ENCODE measurements around the gene MAB21L1. TPM values are rescaled to one million over a fixed set of nuclear protein-coding genes. Genes with fewer than 3 reads are reported as not detected.

Gene MAB21L1
- polyA plus RNA-seq, 1 donor from 2014 or later, result 0.07 TPM

DNA sequence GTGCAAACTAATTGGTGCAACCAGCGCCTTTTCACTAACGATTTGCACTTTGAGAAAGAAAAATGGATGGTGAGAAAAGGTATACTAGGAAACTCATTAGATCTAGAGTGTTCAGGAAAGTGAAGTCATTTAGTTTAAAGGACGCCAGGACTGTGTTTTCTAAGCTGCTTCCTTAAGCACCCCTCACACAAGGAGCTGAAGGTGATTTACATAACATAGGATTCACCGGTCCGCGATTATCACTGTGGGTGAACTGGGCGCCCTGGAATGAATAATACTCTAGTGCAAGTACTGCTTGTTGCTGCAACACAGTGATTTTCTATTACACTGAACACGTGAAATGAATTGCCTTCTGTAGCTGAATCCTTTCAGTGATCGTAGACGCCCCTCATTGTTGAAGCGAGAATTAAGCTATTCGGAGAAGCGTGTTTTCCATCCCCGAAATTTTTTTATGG, 2.6 kb upstream of the MAB21L1 start:
- H3F3A ChIP-seq (ENCODE audit: insufficient read depth, low read length, poor library complexity, severe bottlenecking), result no peaks in the 10 kb centered on the region
- H3K4me3 ChIP-seq (ENCODE audit: low read length), result no peak overlapping the region
- no peaks in the 10 kb centered on the region for H3K79me2 ChIP-seq (replicated peaks; ENCODE audit: insufficient read depth, low read length)
- no peak overlapping the region for H3K9ac ChIP-seq (ENCODE audit: low read length)
- H4K20me1 ChIP-seq (ENCODE audit: insufficient read depth), result peaks cover 21% of the 10 kb centered on the region
- H3K36me3 ChIP-seq (ENCODE audit: insufficient read depth, low read length), result no peaks in the 10 kb centered on the region
- H3K27ac ChIP-seq (ENCODE audit: low read length), result no peak overlapping the region
- no peaks in the 10 kb centered on the region for H3K9me3 ChIP-seq (ENCODE audit: low read length)
- TF ChIP-seq, protein P1, sequence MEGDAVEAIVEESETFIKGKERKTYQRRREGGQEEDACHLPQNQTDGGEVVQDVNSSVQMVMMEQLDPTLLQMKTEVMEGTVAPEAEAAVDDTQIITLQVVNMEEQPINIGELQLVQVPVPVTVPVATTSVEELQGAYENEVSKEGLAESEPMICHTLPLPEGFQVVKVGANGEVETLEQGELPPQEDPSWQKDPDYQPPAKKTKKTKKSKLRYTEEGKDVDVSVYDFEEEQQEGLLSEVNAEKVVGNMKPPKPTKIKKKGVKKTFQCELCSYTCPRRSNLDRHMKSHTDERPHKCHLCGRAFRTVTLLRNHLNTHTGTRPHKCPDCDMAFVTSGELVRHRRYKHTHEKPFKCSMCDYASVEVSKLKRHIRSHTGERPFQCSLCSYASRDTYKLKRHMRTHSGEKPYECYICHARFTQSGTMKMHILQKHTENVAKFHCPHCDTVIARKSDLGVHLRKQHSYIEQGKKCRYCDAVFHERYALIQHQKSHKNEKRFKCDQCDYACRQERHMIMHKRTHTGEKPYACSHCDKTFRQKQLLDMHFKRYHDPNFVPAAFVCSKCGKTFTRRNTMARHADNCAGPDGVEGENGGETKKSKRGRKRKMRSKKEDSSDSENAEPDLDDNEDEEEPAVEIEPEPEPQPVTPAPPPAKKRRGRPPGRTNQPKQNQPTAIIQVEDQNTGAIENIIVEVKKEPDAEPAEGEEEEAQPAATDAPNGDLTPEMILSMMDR (IDR thresholded peaks at IDR 0.05; ENCODE audit: poor library complexity, severe bottlenecking), result no peak
- TF ChIP-seq EZH2 (IDR thresholded peaks at IDR 0.05; ENCODE audit: borderline replicate concordance, insufficient read depth, low read length, poor library complexity, severe bottlenecking) (no peak), MXI1 (conservative IDR thresholded peaks at IDR 0.05; ENCODE audit: poor library complexity, severe bottlenecking) (no peak), RAD21 (conservative IDR thresholded peaks at IDR 0.05) (no peak), TAF1 (IDR thresholded peaks at IDR 0.05; ENCODE audit: low read depth) (no peak), SMC3 (conservative IDR thresholded peaks at IDR 0.05; ENCODE audit: poor library complexity) (no peak), EP300 (conservative IDR thresholded peaks at IDR 0.05; ENCODE audit: poor library complexity, severe bottlenecking) (no peak), POLR2AphosphoS5 (IDR thresholded peaks at IDR 0.05) (no peak)
- TF ChIP-seq, protein P2, sequence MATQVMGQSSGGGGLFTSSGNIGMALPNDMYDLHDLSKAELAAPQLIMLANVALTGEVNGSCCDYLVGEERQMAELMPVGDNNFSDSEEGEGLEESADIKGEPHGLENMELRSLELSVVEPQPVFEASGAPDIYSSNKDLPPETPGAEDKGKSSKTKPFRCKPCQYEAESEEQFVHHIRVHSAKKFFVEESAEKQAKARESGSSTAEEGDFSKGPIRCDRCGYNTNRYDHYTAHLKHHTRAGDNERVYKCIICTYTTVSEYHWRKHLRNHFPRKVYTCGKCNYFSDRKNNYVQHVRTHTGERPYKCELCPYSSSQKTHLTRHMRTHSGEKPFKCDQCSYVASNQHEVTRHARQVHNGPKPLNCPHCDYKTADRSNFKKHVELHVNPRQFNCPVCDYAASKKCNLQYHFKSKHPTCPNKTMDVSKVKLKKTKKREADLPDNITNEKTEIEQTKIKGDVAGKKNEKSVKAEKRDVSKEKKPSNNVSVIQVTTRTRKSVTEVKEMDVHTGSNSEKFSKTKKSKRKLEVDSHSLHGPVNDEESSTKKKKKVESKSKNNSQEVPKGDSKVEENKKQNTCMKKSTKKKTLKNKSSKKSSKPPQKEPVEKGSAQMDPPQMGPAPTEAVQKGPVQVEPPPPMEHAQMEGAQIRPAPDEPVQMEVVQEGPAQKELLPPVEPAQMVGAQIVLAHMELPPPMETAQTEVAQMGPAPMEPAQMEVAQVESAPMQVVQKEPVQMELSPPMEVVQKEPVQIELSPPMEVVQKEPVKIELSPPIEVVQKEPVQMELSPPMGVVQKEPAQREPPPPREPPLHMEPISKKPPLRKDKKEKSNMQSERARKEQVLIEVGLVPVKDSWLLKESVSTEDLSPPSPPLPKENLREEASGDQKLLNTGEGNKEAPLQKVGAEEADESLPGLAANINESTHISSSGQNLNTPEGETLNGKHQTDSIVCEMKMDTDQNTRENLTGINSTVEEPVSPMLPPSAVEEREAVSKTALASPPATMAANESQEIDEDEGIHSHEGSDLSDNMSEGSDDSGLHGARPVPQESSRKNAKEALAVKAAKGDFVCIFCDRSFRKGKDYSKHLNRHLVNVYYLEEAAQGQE (IDR thresholded peaks at IDR 0.05; ENCODE audit: borderline replicate concordance), result no peak
- peaks cover 87% of the 10 kb centered on the region for H3K27me3 ChIP-seq (ENCODE audit: insufficient read depth, low read depth, low read length)
- no peak overlapping the region for H3K4me2 ChIP-seq (ENCODE audit: low read length)
- H3K9me2 ChIP-seq (ENCODE audit: insufficient read depth, low read length), result no peaks in the 10 kb centered on the region
- no peak overlapping the region for H2AFZ ChIP-seq (ENCODE audit: low read depth, low read length)

DNA sequence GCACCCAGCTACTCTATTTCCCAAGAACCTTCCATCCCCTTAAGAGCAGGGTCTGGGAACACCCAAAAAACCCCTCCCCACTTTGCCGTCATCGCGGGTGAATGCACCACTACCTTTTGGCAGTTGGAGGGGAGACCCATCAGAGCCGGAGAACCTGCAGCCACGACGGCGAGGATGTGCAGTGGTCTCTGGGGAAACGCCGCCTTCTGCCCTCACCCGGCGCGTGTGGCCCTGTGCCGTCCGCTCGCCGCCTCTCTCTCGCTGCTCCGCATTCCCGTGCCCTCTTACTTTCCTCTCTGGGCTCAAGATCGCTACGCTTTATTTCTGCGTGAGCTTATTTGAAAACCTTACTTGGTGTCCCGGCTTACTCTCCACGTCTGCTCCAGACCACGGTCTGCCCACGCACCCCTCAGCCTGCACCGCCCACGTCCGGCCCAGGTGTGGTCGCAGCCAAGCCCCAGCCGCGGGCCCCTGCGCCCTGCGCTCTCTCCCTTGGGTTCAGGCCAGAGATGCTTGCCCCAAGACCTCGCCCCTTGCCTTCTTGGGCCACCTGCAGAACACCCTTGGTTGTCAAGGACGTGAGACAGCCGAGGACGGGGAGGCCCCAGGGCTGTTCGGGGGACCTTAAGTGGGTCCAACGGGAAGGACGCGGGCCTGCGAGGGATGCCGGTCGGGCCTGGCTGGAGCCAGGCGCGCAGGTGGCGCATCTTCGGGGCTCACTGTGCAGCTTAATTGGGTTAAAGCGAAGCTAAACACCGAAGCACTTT, 2.0 kb upstream of the MAB21L1 start:
- Histone ChIP-seq H3K9me2 (ENCODE audit: insufficient read depth, low read length) (no peaks in the 10 kb centered on the region), H3K79me2 (replicated peaks; ENCODE audit: insufficient read depth, low read length) (no peaks in the 10 kb centered on the region), H3K27ac (ENCODE audit: low read length) (no peak overlapping the region), H3K4me2 (ENCODE audit: low read length) (no peak overlapping the region), H2AFZ (ENCODE audit: low read depth, low read length) (no peak overlapping the region), H3K9me3 (ENCODE audit: low read length) (no peaks in the 10 kb centered on the region), H3F3A (ENCODE audit: insufficient read depth, low read length, poor library complexity, severe bottlenecking) (no peaks in the 10 kb centered on the region), H4K20me1 (ENCODE audit: insufficient read depth) (peaks cover 21% of the 10 kb centered on the region), H3K4me3 (ENCODE audit: low read length) (no peak overlapping the region), H3K36me3 (ENCODE audit: insufficient read depth, low read length) (no peaks in the 10 kb centered on the region), H3K9ac (ENCODE audit: low read length) (no peak overlapping the region), H3K27me3 (ENCODE audit: insufficient read depth, low read depth, low read length) (peaks cover 93% of the 10 kb centered on the region)
- TF ChIP-seq SMC3 (conservative IDR thresholded peaks at IDR 0.05; ENCODE audit: poor library complexity) (no peak), EZH2 (IDR thresholded peaks at IDR 0.05; ENCODE audit: borderline replicate concordance, insufficient read depth, low read length, poor library complexity, severe bottlenecking) (peak; percentile 26), RAD21 (conservative IDR thresholded peaks at IDR 0.05) (no peak)
- TF ChIP-seq, protein P2 (IDR thresholded peaks at IDR 0.05; ENCODE audit: borderline replicate concordance), result no peak
- TF ChIP-seq, protein P1 (IDR thresholded peaks at IDR 0.05; ENCODE audit: poor library complexity, severe bottlenecking), result no peak

Measured in neural cell (in vitro differentiated cells).